HG02763 (cell line): ENCODE results near the gene PSG6.
"Not testable (repeated sequence)": the region's sequence is repeated elsewhere in the genome, so short reads cannot be mapped to it uniquely, and the experiment has no call there.

ENCODE experiments used
- ATAC-seq: cut with Tn5 transposase; IDR thresholded peaks from one replicate; pipeline ENCODE4 v1.9.1; 2021; ENCODE audit warnings: mild to moderate bottlenecking, moderate library complexity; ENCODE audit not compliant: unreplicated experiment

PSG6 gene

DNA sequence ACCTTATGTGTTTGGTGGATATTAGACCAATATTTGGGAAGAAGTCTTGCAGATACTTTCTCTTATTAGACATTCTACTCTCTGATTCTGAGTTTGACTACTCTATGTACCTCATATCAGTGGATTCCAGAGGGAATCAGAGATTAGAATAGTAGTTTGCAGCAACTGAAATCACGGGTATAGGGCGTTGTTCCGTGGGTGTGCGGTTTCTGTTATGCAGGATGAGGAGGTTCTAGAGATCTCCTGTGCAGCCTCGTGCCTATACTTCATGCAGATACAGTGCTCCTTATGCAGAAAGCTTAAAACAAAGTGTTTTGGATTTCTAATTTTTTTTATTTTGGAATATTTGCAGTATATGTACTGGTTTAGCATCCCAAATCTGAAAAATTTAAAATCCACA, 6.0 kb downstream of the PSG6 start:
- not testable (repeated sequence) for ATAC-seq

DNA sequence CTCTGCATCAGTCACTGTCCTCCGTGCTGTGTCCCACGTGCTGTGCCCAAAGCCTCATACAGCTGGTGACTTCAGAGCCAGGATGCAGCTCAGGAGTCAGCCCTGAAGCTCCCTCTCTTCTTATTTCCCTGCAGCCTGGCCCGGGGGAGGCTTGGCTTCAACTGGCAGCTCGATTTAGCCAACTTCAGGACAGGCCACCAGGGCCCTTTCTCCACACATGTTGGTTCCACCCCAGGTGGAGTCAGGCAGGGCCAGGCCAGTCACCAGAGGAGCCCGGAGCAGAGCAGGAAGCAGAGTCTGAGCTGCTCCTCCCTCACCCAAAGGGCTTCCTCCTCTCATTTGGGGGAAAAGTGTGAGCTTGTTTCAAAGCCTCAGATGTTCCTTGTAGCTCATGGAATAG, 11.5 kb downstream of the PSG6 start:
- not testable (repeated sequence) for ATAC-seq

DNA sequence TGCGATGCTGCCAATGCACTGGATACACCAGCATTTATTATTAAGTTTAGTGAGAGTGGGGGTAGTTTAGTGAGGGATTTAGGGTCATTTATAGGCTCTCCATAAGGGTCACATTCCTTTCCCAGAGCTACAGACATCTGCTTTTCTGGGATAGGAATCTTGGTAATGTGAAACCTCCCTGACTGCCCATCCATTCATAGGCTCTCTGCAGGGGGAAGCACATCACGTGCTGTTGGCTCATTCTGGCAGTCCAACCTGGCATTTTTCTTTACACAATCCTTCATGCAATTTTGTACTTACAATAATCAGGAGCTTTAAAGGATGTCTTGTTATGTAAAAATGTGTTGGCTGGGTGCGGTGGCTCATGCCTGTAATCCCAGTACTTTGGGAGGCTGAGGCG, 17.1 kb downstream of the PSG6 start:
- ATAC-seq = not testable (repeated sequence)

DNA sequence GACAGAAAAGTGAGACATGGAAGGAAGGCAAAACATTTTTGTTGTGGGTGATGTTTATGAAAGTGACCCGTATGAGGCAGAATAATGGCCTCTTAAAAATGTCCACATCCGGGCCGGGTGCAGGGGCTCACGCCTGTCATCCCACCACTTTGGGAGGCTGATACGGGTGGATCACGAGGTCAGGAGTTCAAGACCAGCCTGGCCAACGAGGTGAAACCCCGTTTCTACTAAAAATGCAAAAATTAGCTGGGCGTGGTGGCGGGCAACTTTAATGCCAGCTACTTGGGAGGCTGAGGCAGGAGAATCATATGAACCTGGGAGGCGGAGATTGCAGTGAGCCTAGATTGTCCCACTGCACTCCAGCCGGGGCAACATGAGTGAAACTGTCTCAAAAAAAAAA, 18.0 kb downstream of the PSG6 start:
- not testable (repeated sequence) for ATAC-seq

DNA sequence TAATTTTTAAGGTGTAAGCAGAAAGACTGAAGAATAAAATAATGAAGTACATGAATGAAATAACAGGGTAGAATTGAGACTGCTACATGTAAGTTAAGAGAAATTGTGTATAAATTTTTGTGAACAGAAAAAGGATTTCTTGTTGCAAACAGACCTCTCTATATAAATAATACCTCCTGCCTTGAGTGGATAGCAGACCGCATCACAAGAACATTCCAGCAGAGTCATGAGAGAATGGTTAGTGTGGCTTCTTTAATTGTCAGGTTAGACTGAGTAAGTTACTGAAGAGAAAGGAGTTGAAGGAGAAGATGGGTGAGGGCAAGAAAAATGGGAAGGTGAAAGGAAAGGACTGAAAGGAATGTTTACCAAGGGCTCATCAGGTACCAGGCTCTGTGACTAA, 18.6 kb downstream of the PSG6 start:
- ATAC-seq = not testable (repeated sequence)

DNA sequence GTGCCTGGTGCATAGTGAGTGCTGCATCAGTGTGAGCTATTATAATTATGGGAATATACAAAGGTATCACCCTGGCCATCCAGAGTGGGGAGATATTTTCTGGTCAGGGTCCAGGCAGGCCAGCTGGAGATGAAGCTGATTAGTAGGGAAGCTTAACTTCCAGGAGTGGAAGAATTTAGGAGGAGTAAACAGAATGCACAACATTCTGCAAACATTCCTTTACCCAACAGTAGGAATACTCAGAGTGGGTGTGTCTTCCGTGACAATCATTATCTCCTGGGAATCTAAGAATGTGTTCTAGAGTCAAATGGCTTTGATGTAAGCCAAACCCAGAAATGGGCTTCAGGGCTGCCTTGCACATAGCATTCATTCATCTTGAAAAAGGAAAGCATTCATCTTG, 19.0 kb downstream of the PSG6 start:
- not testable (repeated sequence) for ATAC-seq

DNA sequence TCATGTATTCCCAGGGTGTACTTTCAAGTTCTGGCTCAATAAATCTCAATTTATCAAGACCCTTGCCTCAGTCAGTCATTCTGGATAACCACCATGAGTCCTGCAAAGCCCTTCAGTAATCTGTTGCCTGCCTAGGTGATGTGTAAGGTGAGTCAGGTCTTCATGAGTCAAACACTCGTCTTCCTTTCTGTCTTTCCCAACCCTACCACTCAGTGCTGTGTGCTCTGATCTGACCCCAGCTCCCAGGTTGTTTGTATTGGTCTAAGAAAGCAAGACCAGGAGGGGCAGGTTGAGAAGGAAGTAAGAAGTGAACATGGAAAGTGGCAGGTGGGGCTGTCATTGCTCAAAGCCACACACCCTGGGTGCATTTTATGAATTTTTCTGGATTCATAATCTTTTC, 20.0 kb downstream of the PSG6 start:
- not testable (repeated sequence) for ATAC-seq

DNA sequence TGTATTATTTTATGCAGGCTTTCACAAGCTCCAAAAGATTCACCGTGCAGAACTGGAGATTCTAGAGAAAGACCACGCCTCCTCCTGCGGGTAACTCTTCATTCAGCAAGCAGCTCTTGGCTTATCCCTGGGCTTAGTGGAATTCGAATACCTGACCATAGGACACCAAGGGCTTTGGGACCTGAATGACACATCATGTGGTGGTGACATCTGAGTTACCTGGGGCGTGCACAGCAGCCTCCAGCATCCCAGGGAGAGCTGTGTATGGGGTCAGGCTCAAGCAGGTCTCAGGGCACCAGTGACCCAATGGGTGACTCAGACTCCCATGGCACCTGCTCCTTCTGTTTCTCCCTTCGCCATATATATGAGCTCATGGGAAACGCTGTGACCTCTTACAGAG, 27.2 kb downstream of the PSG6 start:
- not testable (repeated sequence) for ATAC-seq

DNA sequence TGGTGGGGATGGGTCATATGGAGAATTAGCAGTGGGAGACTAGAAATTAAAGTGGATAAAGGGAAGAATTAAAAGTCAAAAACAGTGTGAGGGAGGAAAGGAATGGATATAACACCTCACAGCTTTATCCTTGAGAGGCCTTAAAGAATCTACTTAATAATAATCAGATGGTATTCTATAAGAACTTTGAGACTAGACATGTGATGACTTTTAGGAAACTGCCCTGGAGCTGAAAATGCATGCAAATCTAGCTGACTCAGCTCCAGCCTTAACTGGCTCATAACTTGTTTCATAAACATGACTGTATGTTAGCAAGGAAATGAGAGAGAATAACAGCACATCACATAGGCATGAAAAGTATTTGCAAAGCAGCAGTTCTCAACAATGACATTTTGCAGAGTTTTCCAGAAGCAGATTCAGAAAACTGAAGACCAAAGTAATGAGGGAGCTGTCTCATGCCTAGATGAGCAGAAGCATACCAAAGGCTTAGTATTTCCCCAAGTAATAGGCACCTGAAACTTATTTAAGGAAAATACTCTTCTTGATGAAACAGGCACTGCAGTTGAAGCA, 29.7 kb downstream of the PSG6 start:
- not testable (repeated sequence) for ATAC-seq

DNA sequence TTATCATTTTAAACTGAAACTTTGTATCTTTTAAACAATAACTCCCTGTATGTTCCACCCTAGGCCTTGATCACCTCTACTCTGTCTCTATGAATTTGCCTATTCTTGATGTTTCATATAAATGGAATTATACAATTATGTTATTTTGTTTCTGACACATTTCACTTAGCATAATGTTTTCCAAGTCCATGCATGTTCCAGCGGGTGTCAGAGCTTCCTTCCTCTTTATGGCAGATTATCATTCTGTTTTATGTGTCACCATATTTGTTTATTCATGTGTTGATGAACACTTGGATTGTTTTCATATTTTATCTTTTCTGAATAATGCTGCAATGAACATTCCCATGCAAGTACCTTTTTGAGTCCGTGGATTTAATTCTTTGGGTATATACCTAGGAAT, 35.0 kb downstream of the PSG6 start:
- ATAC-seq = not testable (repeated sequence)

DNA sequence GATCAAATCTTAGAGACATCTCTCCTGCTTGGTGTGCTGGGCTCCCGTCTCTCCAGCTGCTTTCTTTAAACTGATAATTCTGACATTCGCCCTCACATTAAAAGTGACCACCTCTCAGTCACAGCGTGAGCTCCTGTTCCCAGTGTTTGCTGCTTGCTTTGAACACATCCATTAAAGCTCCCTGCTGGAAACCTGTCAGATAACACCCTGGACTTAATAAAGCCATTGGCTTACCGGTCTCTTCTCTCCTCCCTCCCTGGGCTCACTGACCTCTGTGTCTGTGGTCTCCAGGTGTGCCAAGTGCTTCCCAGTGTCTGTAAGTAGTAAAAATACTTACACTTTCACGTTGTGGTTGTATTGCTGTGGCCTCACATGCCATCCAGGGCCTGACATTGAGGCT, 35.7 kb downstream of the PSG6 start:
- not testable (repeated sequence) for ATAC-seq

DNA sequence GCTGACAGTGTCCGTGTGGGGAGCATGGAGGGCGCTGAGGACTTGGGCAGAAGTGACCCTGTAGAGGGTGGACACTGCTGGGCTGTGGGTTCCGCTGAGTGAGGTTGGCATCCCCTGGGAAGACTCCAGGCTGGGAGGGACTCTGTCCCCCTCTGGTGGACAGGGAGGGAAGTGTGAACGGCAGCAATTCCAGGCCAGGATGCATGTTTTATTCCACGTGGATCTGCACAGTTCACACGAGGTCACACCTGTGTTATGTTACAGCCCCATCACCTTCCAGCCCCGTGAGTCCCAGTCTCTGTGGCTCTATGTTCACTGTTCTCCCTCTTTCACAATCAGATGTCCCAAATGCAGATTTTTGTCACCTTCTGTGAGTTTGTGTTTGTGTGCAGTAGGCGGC, 36.4 kb downstream of the PSG6 start:
- not testable (repeated sequence) for ATAC-seq

DNA sequence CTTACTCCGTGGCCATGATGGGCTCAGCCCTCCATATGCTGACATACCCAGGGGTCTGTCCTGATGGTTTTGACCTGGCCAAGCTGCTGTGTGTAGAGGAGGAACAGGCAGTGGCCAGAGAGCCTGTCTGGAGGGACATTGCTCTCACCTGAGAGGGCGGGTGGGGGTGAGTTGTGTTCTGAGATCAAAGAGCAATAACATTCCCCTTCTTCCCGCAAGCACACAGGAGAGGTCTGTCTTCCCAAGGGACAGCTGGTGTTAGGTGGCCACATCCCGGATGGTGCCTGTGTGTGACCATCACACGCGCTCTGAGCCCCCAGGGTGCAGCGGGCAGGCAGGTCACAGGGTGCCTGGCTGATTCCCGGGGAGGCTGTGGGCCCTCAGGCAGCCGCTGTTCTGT, 37.1 kb downstream of the PSG6 start:
- ATAC-seq = not testable (repeated sequence)

DNA sequence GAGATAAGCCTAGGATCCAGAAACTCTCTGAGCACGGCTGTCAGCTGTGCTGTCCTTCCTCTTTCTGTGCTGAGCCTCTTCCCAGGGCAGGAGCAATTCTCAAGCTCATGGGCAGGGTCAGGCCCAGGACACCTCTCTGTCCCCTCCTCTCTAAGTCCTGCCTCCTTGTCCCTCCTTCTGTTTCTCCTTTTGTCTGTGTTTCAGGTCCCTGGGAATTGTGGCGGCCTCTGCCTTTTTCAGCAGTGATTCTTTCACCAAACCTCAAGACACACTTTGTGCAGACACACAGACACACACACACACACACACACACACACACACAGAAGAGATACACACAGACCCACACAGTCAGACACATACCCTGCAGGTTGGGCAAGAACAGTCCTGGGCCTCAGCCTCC, 38.1 kb downstream of the PSG6 start, which contains the start of gene PSG1:
Gene PSG1, minus strand, starts transcription at position 101 of the 400 bp plus-strand sequence. CDS start 132 bp downstream, outside the sequence.
- ATAC-seq = no peak

DNA sequence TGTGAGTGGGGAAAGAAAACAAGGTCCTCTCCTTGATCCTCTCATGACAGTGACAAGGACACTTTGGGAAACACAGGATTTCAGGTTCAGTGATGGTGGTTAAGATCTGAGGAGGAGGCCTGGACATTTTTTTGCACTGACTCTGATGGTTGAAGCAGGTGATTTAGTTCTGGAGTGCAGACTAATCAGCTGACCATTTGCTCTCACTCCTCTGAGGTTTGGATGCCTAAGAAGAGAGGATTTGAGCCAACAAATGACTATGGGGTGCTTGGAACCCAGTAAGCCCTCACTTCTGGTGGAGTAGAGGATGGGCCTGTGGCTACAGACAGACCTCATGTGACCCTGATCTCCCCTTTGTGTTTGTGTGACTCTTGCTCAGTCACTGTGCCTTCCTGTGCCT, 41.1 kb downstream of the PSG6 start:
- ATAC-seq = not testable (repeated sequence)

DNA sequence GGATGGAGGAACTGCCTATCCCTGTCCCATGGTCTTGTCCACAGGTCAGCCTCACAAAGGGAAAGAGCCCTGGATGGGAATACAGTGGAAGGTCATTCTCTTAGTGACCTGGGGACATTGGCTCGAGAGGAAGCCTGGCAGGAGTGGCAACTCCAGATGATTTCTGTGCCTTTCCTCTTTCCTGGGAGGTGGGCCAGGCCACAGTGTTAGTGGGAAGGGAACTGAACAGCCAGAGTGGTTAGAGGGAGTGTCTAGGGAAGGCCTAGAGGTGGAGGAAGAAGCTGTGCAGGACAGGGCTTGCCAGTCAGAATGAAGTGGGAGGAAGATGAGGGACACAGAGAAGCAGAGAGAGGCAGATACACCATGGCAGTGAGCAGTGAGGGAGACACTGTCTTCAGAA, 41.8 kb downstream of the PSG6 start:
- not testable (repeated sequence) for ATAC-seq

DNA sequence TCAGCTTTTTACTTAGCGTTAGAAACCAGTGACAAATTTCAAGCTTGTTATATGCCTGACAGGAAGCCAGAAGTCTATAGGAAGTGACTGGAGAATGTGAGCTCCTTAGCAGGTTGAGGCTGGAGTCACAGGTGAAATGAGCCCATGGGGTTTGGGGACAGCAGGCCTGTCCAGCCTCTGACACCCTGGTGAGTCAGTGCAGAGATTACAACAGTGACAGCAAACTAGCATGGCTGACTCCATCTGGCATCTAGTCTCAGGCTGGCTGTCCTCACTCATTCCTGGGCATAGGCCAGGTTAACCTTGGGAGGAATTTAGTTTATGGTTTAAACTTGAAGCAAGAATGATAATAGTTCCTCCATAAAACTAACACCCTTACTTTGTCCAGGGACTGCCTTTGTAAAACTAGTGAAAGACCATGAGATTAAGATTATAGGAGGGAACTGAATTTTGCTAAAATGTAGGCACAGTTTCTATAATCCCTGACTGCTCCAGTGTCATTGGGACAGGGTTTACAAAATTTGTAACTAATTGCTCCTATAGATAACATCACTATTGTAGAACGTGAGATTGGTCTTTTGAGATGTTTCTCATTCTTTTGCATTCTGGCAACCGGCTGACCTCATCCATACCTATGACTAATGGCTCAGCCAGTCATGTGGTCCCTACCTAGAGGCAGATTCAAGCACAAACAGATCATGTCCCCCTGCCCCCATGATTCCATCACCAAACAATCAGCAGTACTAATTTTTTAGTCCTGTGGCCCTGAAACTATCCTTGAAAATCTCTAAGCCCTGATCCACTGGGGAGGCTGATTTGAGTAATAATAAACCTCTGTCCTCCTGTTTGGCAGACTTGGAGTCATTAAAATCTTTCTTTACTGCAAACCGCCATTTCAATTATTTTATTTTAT, 42.5 kb downstream of the PSG6 start:
- ATAC-seq = not testable (repeated sequence)

DNA sequence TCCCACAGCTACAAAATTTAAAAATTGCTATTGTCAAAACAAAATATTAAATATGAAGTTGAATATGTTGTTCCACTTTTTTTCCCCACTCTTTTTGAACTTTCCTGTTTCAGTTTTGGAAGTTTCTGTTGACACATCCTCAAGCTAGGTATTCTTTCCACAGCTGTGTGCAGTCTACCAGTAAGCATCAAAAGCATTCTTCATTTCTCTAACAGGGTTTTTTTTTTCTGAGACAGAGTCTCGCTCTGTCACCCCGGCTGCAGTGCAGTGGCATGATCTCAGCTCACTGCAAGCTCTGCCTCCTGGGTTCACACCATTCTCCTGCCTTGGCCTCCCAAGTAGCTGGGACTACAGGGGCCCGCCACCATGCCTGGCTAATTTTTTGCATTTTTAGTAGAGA, 43.6 kb downstream of the PSG6 start:
- ATAC-seq = not testable (repeated sequence)

DNA sequence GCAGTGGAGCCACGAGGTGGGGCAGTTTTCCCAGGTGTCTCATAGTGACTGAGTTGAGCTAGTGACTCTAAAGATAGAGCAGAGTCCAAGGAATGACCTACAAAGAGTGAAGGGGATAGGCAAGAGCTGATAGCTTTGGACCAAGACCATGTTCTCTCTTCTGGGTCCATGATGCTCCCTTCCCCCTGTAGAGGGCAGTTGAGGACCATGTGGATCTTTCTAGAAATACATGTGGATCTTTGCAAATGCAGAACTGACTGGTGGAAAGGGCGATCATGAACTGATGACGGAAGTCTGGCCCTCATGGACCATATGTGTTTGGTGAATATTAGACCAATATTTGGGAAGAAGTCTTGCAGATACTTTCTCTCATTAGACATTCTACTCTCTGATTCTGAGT, 45.1 kb downstream of the PSG6 start:
- ATAC-seq = no peak

DNA sequence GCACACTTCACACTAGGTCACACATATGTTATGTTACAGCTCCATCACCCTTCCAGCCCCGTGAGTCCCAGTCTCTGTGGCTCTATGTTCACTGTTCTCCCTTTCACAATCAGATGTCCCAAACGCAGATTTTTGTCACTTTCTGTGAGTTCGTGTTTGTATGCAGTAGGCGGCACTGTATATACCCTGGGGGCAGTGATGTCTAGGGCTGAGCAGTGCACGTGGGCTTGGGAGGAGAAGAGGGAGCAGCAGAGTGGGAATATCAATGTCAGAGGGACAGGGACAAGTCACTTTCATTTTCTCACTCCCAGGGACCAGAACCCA, 60.2 kb downstream of the PSG6 start:
- ATAC-seq = no peak

DNA sequence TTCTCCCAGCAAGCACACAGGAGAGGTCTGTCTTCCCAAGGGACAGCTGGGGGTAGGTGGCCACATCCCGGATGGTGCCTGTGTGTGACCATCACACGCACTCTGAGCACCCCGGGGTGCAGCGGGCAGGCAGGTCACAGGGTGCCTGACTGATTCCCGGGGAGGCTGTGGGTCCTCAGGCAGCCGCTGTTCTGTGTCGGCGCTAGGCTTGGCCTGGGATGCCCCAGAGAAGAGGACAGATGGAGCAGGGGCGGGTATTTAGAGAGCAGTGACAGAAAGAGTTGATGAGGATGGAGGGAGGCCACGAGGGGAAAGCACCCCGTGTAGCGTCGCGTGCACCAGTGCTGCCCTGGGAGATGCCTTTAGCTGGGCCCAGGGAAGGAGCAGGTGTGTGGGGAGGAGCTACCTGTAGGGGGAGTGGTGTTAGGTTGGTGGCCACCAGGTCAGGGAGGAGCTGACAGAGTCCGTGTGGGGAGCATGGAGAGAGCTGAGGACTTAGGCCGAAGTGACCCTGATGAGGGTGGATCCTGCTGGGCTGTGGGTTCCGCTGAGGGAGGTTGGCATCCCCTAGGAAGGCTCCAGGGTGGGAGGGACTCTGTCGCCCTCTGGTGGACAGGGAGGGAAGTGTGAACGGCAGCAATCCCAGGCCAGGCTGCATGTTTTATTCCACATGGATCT, 60.7 kb downstream of the PSG6 start:
- not testable (repeated sequence) for ATAC-seq

DNA sequence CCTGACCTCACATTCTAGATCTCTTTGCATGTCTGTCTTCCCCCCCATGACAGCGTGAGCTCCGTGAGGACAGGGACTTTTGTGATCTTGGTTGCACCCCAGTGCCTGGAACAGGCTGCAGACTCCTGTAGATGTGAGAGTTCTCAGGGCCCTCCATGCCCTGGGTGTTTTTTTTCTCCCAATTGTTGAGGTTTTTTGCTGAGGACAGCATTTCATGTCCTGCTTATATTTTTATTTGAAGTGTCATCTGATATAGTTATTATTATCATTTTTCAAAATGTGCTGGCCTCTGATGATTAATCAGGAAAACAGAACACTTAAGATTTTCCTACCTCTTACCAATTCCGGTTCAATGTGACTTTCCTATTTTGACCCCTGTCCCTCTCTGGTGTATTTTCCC, 62.9 kb downstream of the PSG6 start:
- not testable (repeated sequence) for ATAC-seq
